GM23338 (cell line): ENCODE results near the gene GCLM. TPM values are rescaled to one million over a fixed set of nuclear protein-coding genes. Genes with fewer than 3 reads are reported as not detected.

Source experiments
- ATAC-seq: fragments of 200-7000 bp; cut with Tn5 transposase; 3 replicates; pipeline ENCODE4 v1.9.1; 2020
- DNase-seq: peaks from one replicate; pipeline ENCODE4 v3.0.0-alpha.2; 2015; ENCODE audit warnings: low spot score
- H2AFZ ChIP-seq: fragments of 200-600 bp; sonication (generic); 2 replicates; pipeline ENCODE4 v1.8.0; 2016; ENCODE audit warnings: antibody characterized with exemption, mild to moderate bottlenecking, moderate library complexity
- H3F3A ChIP-seq: fragments of 200-600 bp; sonication (generic); replicated peaks from 2 replicates; pipeline ENCODE4 v1.8.0; 2017; ENCODE audit warnings: antibody characterized with exemption, mixed run types, low read depth
- H3K27ac ChIP-seq: fragments of 200-600 bp; sonication (generic); 2 replicates; pipeline ENCODE4 v1.6.1; 2016; ENCODE audit warnings: low read depth
- H3K27me3 ChIP-seq: fragments of 200-600 bp; sonication (generic); 2 replicates; pipeline ENCODE4 v1.8.0; 2016; ENCODE audit warnings: mild to moderate bottlenecking, mixed run types, moderate library complexity; ENCODE audit not compliant: insufficient read depth
- H3K36me3 ChIP-seq: fragments of 200-600 bp; sonication (generic); 2 replicates; pipeline ENCODE4 v1.8.0; 2016; ENCODE audit warnings: mild to moderate bottlenecking; ENCODE audit not compliant: insufficient read depth
- H3K4me1 ChIP-seq: fragments of 200-600 bp; sonication (generic); 2 replicates; pipeline ENCODE4 v1.8.0; 2016; ENCODE audit warnings: mild to moderate bottlenecking, moderate library complexity; ENCODE audit not compliant: insufficient read depth
- H3K4me2 ChIP-seq: fragments of 200-600 bp; sonication (generic); 2 replicates; pipeline ENCODE4 v1.7.1; 2017; ENCODE audit warnings: mixed run types
- H3K4me3 ChIP-seq: fragments of 200-600 bp; sonication (generic); 2 replicates; pipeline ENCODE4 v1.6.1; 2016; ENCODE audit warnings: mixed run types
- H3K79me2 ChIP-seq: fragments of 200-600 bp; sonication (generic); replicated peaks from 2 replicates; pipeline ENCODE4 v1.8.0; 2017; ENCODE audit warnings: mild to moderate bottlenecking; ENCODE audit not compliant: insufficient read depth
- H3K9me2 ChIP-seq: fragments of 200-600 bp; sonication (generic); 2 replicates; pipeline ENCODE4 v1.8.0; 2017; ENCODE audit not compliant: insufficient read depth
- H4K20me1 ChIP-seq: fragments of 200-600 bp; sonication (generic); replicated peaks from 2 replicates; pipeline ENCODE4 v1.8.0; 2017; ENCODE audit warnings: mild to moderate bottlenecking; ENCODE audit not compliant: insufficient read depth
- H3K27ac Mint-ChIP-seq: 2 replicates; pipeline ENCODE4 v1.8.0; 2020; ENCODE audit warnings: inconsistent platforms, mild to moderate bottlenecking, moderate library complexity, mixed read lengths
- H3K27me3 Mint-ChIP-seq: 3 replicates; pipeline ENCODE4 v1.8.0; 2022; ENCODE audit warnings: low read depth, mild to moderate bottlenecking, moderate library complexity, mixed read lengths, inconsistent platforms; ENCODE audit not compliant: insufficient read depth, poor library complexity
- H3K36me3 Mint-ChIP-seq: 3 replicates; pipeline ENCODE4 v1.8.0; 2021; ENCODE audit warnings: low read depth, mild to moderate bottlenecking, inconsistent platforms, moderate library complexity, mixed read lengths
- H3K4me1 Mint-ChIP-seq: 3 replicates; pipeline ENCODE4 v1.8.0; 2020; ENCODE audit warnings: mild to moderate bottlenecking, inconsistent platforms, mixed read lengths
- H3K4me3 Mint-ChIP-seq: 3 replicates; pipeline ENCODE4 v1.8.0; 2021; ENCODE audit warnings: moderate library complexity, mild to moderate bottlenecking, inconsistent platforms, mixed read lengths
- H3K9me3 Mint-ChIP-seq: 3 replicates; pipeline ENCODE4 v1.8.0; 2020; ENCODE audit warnings: moderate library complexity, mild to moderate bottlenecking, inconsistent platforms, mixed read lengths
- CREB1 ChIP-seq: fragments of 250-450 bp; sonication (Bioruptor Pico); IDR thresholded peaks from 2 replicates; pipeline ENCODE4 v1.5.0; 2020; ENCODE audit warnings: low read depth, mild to moderate bottlenecking, moderate library complexity
- EZH2 ChIP-seq: fragments of 200-600 bp; sonication (generic); IDR thresholded peaks from one replicate; pipeline ENCODE4 v1.8.0; 2017; ENCODE audit warnings: antibody characterized with exemption, mild to moderate bottlenecking, low read depth; ENCODE audit not compliant: unreplicated experiment
- EZH2phosphoT487 ChIP-seq: fragments of 200-600 bp; sonication (generic); IDR thresholded peaks from one replicate; pipeline ENCODE4 v1.8.1; 2018; ENCODE audit warnings: antibody characterized with exemption; ENCODE audit not compliant: unreplicated experiment
- JUNB ChIP-seq: IDR thresholded peaks from one replicate; pipeline ENCODE4 v1.6.1; 2016; ENCODE audit warnings: antibody characterized with exemption; ENCODE audit not compliant: unreplicated experiment
- NANOG ChIP-seq: IDR thresholded peaks from 2 replicates; pipeline ENCODE4 v1.6.1; 2016; ENCODE audit warnings: antibody characterized with exemption, borderline replicate concordance
- POLR2AphosphoS5 ChIP-seq: IDR thresholded peaks from 2 replicates; pipeline ENCODE4 v1.6.1; 2016; ENCODE audit warnings: antibody characterized with exemption, low read depth
- STAT1 ChIP-seq: IDR thresholded peaks from one replicate; pipeline ENCODE4 v1.6.1; 2016; ENCODE audit warnings: antibody characterized with exemption; ENCODE audit not compliant: unreplicated experiment
- ZNF114 ChIP-seq: fragments of 250-450 bp; sonication (Bioruptor Pico); IDR thresholded peaks from 2 replicates; pipeline ENCODE4 v1.5.0; 2020; ENCODE audit warnings: mild to moderate bottlenecking, moderate library complexity
- ZNF331 ChIP-seq: fragments of 250-450 bp; sonication (Bioruptor Pico); IDR thresholded peaks from 2 replicates; pipeline ENCODE4 v1.5.0; 2020; ENCODE audit warnings: low read depth, mild to moderate bottlenecking, moderate library complexity
- polyA plus RNA-seq: library from polyadenylated mRNA; unstranded; fragments of >200 nt; fragmentation: Nextera tagmentation; extraction: Ambion mirVana; gene quantifications from 2 replicates; pipeline ENCODE4 v1.2.1, GENCODE V29; 2016
- total RNA-seq: library from RNA; depleted of rRNA; stranded (reverse); fragments of >200 nt; shearing (Covaris generic); gene quantifications from 2 replicates; pipeline ENCODE4 v1.2.3, GENCODE V29; 2014
- TF ChIP-seq, protein P1 (sequence below): IDR thresholded peaks from 2 replicates; pipeline ENCODE4 v1.6.1; 2016; ENCODE audit warnings: antibody characterized with exemption
- TF ChIP-seq, protein P2 (sequence below): IDR thresholded peaks from one replicate; pipeline ENCODE4 v1.6.1; 2018; ENCODE audit warnings: antibody characterized with exemption; ENCODE audit not compliant: unreplicated experiment
- TF ChIP-seq, protein P3 (sequence below): fragments of 250-450 bp; sonication (Bioruptor Pico); IDR thresholded peaks from 2 replicates; pipeline ENCODE4 v1.5.0; 2020; ENCODE audit warnings: mild to moderate bottlenecking, moderate library complexity
- TF ChIP-seq, protein P4 (sequence below), 2 experiments: fragments of 200-600 bp in 1 of 2; sonication (generic) in 1 of 2; conservative IDR thresholded peaks; 2 replicates each; pipeline versions ENCODE4 v1.5.1 to v1.6.1; 2016 to 2017; ENCODE audit warnings: antibody characterized with exemption in 2 of 2, low read depth in 2 of 2, mild to moderate bottlenecking in 2 of 2, moderate library complexity in 1 of 2

The GCLM gene
- total and polyA plus RNA-seq, 2 experiments from 2014 or later: 10.4 to 12.8 TPM

DNA sequence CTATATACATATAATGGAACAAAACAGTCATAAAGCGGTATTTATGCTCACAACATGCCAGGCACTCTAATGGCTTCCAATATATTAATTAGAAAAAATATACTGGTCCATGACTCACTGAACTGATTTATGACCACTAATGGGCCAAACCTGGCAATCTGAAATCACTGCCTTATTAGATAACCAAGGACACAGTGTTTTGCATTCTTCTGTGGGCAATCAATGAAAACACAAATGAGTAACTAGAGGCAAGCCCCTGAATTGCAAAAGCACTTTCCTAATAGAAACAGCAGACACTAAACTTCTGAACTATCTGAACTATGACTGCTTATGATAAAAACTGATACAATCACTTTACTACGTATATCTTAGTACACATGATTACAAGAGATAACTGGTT is 3.5 kb downstream of the GCLM start:
- DNase-seq (no peak), ATAC-seq (no peak)
- Mint-ChIP-seq H3K36me3 (peaks cover 2% of the 10 kb centered on the region; the same call in 1 of the 3 replicates), H3K27me3 (peaks cover 3% of the 10 kb centered on the region), H3K4me3 (no peak overlapping the region), H3K27ac (no peak overlapping the region), H3K9me3 (no peaks in the 10 kb centered on the region), H3K4me1 (peaks cover 14% of the 10 kb centered on the region)
- Histone ChIP-seq H3K36me3 (0 out of 2 replicates have a peak, but pooled peaks cover 4% of the 10 kb centered on the region), H2AFZ (no peak overlapping the region), H3K79me2 (peaks cover 51% of the 10 kb centered on the region), H3K27me3 (peaks cover 9% of the 10 kb centered on the region; the same call in 1 of the 2 replicates), H4K20me1 (no peaks in the 10 kb centered on the region), H3K27ac (no peak overlapping the region), H3K4me1 (peaks cover 16% of the 10 kb centered on the region), H3K4me2 (no peak overlapping the region), H3F3A (no peaks in the 10 kb centered on the region), H3K9me2 (peaks cover under 1% of the 10 kb centered on the region; the same call in 1 of the 2 replicates), H3K4me3 (no peak overlapping the region)
- TF ChIP-seq CREB1 (CRISPR knock-in tag) (no peak), ZNF114 (no peak), EZH2phosphoT487 (no peak), STAT1 (no peak), POLR2AphosphoS5 (no peak), NANOG (no peak), ZNF331 (CRISPR knock-in tag) (no peak), JUNB (no peak), EZH2 (no peak)
- TF ChIP-seq, protein P1, sequence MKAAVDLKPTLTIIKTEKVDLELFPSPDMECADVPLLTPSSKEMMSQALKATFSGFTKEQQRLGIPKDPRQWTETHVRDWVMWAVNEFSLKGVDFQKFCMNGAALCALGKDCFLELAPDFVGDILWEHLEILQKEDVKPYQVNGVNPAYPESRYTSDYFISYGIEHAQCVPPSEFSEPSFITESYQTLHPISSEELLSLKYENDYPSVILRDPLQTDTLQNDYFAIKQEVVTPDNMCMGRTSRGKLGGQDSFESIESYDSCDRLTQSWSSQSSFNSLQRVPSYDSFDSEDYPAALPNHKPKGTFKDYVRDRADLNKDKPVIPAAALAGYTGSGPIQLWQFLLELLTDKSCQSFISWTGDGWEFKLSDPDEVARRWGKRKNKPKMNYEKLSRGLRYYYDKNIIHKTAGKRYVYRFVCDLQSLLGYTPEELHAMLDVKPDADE: no peak
- TF ChIP-seq, protein P2, sequence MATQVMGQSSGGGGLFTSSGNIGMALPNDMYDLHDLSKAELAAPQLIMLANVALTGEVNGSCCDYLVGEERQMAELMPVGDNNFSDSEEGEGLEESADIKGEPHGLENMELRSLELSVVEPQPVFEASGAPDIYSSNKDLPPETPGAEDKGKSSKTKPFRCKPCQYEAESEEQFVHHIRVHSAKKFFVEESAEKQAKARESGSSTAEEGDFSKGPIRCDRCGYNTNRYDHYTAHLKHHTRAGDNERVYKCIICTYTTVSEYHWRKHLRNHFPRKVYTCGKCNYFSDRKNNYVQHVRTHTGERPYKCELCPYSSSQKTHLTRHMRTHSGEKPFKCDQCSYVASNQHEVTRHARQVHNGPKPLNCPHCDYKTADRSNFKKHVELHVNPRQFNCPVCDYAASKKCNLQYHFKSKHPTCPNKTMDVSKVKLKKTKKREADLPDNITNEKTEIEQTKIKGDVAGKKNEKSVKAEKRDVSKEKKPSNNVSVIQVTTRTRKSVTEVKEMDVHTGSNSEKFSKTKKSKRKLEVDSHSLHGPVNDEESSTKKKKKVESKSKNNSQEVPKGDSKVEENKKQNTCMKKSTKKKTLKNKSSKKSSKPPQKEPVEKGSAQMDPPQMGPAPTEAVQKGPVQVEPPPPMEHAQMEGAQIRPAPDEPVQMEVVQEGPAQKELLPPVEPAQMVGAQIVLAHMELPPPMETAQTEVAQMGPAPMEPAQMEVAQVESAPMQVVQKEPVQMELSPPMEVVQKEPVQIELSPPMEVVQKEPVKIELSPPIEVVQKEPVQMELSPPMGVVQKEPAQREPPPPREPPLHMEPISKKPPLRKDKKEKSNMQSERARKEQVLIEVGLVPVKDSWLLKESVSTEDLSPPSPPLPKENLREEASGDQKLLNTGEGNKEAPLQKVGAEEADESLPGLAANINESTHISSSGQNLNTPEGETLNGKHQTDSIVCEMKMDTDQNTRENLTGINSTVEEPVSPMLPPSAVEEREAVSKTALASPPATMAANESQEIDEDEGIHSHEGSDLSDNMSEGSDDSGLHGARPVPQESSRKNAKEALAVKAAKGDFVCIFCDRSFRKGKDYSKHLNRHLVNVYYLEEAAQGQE: no peak
- TF ChIP-seq, protein P3, sequence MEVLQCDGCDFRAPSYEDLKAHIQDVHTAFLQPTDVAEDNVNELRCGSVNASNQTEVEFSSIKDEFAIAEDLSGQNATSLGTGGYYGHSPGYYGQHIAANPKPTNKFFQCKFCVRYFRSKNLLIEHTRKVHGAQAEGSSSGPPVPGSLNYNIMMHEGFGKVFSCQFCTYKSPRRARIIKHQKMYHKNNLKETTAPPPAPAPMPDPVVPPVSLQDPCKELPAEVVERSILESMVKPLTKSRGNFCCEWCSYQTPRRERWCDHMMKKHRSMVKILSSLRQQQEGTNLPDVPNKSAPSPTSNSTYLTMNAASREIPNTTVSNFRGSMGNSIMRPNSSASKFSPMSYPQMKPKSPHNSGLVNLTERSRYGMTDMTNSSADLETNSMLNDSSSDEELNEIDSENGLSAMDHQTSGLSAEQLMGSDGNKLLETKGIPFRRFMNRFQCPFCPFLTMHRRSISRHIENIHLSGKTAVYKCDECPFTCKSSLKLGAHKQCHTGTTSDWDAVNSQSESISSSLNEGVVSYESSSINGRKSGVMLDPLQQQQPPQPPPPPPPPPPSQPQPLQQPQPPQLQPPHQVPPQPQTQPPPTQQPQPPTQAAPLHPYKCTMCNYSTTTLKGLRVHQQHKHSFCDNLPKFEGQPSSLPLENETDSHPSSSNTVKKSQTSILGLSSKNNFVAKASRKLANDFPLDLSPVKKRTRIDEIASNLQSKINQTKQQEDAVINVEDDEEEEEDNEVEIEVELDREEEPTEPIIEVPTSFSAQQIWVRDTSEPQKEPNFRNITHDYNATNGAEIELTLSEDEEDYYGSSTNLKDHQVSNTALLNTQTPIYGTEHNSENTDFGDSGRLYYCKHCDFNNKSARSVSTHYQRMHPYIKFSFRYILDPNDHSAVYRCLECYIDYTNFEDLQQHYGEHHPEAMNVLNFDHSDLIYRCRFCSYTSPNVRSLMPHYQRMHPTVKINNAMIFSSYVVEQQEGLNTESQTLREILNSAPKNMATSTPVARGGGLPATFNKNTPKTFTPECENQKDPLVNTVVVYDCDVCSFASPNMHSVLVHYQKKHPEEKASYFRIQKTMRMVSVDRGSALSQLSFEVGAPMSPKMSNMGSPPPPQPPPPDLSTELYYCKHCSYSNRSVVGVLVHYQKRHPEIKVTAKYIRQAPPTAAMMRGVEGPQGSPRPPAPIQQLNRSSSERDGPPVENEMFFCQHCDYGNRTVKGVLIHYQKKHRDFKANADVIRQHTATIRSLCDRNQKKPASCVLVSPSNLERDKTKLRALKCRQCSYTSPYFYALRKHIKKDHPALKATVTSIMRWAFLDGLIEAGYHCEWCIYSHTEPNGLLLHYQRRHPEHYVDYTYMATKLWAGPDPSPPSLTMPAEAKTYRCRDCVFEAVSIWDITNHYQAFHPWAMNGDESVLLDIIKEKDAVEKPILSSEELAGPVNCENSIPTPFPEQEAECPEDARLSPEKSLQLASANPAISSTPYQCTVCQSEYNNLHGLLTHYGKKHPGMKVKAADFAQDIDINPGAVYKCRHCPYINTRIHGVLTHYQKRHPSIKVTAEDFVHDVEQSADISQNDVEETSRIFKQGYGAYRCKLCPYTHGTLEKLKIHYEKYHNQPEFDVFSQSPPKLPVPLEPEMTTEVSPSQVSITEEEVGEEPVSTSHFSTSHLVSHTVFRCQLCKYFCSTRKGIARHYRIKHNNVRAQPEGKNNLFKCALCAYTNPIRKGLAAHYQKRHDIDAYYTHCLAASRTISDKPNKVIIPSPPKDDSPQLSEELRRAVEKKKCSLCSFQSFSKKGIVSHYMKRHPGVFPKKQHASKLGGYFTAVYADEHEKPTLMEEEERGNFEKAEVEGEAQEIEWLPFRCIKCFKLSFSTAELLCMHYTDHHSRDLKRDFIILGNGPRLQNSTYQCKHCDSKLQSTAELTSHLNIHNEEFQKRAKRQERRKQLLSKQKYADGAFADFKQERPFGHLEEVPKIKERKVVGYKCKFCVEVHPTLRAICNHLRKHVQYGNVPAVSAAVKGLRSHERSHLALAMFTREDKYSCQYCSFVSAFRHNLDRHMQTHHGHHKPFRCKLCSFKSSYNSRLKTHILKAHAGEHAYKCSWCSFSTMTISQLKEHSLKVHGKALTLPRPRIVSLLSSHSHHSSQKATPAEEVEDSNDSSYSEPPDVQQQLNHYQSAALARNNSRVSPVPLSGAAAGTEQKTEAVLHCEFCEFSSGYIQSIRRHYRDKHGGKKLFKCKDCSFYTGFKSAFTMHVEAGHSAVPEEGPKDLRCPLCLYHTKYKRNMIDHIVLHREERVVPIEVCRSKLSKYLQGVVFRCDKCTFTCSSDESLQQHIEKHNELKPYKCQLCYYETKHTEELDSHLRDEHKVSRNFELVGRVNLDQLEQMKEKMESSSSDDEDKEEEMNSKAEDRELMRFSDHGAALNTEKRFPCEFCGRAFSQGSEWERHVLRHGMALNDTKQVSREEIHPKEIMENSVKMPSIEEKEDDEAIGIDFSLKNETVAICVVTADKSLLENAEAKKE: no peak
- TF ChIP-seq, protein P4, sequence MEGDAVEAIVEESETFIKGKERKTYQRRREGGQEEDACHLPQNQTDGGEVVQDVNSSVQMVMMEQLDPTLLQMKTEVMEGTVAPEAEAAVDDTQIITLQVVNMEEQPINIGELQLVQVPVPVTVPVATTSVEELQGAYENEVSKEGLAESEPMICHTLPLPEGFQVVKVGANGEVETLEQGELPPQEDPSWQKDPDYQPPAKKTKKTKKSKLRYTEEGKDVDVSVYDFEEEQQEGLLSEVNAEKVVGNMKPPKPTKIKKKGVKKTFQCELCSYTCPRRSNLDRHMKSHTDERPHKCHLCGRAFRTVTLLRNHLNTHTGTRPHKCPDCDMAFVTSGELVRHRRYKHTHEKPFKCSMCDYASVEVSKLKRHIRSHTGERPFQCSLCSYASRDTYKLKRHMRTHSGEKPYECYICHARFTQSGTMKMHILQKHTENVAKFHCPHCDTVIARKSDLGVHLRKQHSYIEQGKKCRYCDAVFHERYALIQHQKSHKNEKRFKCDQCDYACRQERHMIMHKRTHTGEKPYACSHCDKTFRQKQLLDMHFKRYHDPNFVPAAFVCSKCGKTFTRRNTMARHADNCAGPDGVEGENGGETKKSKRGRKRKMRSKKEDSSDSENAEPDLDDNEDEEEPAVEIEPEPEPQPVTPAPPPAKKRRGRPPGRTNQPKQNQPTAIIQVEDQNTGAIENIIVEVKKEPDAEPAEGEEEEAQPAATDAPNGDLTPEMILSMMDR (conservative IDR thresholded peaks at IDR 0.05; ENCODE audit: low read depth in 2 of 2): no peak
